DMS114 treated with DMSO at 0.1 percent for 48 hours (cell line): Measurements from ENCODE around the gene WASHC2A.
"Not testable (repeated sequence)": the region's sequence is repeated elsewhere in the genome, so short reads cannot be mapped to it uniquely, and the experiment has no call there.

ENCODE experiments used
- DNase-seq: peaks from one replicate; lab custom pipeline; 2025; ENCODE audit not compliant: unreplicated experiment; lab: John Stamatoyannopoulos, UW

The WASHC2A gene

GRCh38 chr10:50145575-50145974 lies 77.8 kb downstream of the WASHC2A start:
- not testable (repeated sequence) for DNase-seq

- DNase-seq = no peak
Observed at GRCh38 chr10:50152792-50153272, 85.1 kb downstream of the WASHC2A start.

GRCh38 chr10:50157868-50158267 lies 90.1 kb downstream of the WASHC2A start:
- DNase-seq = not testable (repeated sequence)

GRCh38 chr10:50159856-50160255 lies 92.1 kb downstream of the WASHC2A start:
- not testable (repeated sequence) for DNase-seq

- not testable (repeated sequence) for DNase-seq
Observed at GRCh38 chr10:50165038-50165437, 97.3 kb downstream of the WASHC2A start.

- not testable (repeated sequence) for DNase-seq
Observed at GRCh38 chr10:50167833-50168232, 100.1 kb downstream of the WASHC2A start.

GRCh38 chr10:50169506-50169905 lies 101.8 kb downstream of the WASHC2A start:
- DNase-seq = not testable (repeated sequence)

- not testable (repeated sequence) for DNase-seq
Observed at GRCh38 chr10:50174788-50175525, 107.2 kb downstream of the WASHC2A start.
